Epithelial cell of esophagus (primary cell): ENCODE measurements around the gene SRF.

Source experiments
- DNase-seq: peaks from one replicate; pipeline ENCODE4 v3.0.0; 2010; ENCODE audit warnings: low read depth
- H3K4me3 ChIP-seq: 2 replicates; pipeline ENCODE4 v1.5.1; 2011; ENCODE audit warnings: mild to moderate bottlenecking, low read length, control low read depth
- TF ChIP-seq, protein P1 (sequence below): IDR thresholded peaks from 2 replicates; pipeline ENCODE4 v1.5.1; 2011; ENCODE audit warnings: low read depth, mild to moderate bottlenecking, low read length, control low read depth, inconsistent platforms; ENCODE audit not compliant: insufficient read depth; ENCODE audit errors: missing control alignments

Gene SRF

DNA sequence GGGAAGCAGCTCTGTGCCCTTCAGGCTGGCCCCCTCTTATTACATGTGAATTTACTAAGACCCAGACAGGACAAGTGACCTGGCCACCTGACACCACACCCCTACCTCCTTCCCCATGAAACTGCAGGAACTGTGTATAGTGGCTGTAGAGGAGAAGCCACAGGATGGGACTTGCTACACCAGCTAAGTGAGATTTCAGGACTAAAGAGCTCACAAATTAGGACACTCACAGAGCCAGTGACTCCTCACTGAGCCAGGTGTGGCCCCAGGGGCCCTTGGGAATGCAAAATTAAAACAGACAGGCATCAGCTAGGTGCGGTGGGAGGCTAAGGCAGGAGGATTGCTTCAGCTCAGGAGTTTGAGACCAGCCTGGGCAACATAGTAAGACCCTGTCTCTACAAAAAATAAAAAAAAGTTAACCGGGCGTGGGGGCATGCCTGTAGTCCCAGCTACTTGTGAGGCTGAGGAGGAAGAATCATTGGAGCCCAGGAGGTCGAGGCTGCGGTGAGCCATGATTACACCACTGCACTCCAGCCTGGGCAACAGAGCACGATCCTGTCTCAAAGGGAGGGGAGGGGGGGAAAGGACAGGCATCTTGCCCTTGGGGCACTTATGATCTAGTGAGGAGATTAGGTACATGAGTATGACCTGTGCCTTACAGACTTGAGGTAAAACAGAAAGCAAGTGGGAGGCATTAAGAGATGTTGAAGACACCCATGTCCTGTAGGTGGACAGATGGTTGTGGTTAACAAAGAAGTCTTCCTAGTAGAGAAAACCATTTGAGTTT is 23.2 kb upstream of the SRF start:
- H3K4me3 ChIP-seq, result no peak overlapping the region
- no peak for DNase-seq
- TF ChIP-seq, protein P1, sequence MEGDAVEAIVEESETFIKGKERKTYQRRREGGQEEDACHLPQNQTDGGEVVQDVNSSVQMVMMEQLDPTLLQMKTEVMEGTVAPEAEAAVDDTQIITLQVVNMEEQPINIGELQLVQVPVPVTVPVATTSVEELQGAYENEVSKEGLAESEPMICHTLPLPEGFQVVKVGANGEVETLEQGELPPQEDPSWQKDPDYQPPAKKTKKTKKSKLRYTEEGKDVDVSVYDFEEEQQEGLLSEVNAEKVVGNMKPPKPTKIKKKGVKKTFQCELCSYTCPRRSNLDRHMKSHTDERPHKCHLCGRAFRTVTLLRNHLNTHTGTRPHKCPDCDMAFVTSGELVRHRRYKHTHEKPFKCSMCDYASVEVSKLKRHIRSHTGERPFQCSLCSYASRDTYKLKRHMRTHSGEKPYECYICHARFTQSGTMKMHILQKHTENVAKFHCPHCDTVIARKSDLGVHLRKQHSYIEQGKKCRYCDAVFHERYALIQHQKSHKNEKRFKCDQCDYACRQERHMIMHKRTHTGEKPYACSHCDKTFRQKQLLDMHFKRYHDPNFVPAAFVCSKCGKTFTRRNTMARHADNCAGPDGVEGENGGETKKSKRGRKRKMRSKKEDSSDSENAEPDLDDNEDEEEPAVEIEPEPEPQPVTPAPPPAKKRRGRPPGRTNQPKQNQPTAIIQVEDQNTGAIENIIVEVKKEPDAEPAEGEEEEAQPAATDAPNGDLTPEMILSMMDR, result no peak

DNA sequence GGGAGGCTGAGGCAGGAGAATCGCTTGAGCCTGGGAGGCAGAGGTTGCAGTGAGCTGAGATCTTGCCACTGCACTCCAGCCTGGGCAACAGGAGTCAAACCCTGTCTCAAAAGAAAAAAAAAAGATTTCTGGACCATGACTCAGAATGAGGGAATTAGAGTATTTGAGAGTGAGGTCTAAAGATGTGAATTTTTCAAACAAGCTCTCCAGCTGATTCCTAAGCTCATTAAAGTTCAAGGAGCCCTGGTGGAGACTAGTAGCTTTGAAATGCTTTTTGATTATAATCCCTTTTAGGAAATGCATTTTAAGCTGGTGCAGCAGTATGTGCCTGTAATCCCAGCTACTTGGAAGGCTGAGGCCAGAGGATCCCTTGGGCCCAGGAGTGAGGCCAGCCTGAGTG is 21.8 kb upstream of the SRF start:
- TF ChIP-seq, protein P1, result no peak
- DNase-seq, result no peak
- H3K4me3 ChIP-seq, result no peak overlapping the region

DNA sequence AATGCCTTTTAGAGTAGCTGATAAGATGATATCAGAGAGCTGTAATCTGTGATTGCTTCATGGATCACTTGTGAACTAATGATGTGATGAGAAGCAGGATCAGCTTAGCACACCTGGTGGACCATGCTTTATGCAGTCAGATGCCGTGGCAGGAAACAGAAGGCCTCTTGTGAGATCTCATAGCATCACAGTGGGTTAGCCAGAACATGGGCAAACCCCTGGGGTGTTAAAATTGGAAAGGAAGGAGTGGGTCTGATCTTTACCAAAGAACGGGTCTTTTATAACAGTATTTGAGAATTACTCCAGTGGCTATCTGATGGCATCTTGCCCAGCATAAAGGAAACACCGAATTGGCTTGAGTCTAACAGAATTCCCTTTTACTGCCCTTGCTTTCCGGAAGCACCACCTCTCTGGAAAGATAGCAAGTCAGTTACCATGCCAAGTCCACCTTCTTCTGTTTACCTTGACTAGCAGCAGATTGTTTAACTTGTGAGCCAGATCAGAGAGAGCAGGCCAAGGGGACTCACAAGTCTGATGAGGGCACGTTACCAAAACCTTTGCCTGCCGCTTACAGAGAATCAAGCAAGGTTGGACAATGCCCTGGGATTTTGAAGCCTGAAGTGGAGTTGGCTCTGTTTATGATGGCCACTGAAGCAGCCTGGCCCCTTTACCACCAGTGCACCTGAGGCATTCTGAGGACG is 20.9 kb upstream of the SRF start:
- H3K4me3 ChIP-seq, result no peak overlapping the region
- no peak for DNase-seq
- TF ChIP-seq, protein P1, result no peak

DNA sequence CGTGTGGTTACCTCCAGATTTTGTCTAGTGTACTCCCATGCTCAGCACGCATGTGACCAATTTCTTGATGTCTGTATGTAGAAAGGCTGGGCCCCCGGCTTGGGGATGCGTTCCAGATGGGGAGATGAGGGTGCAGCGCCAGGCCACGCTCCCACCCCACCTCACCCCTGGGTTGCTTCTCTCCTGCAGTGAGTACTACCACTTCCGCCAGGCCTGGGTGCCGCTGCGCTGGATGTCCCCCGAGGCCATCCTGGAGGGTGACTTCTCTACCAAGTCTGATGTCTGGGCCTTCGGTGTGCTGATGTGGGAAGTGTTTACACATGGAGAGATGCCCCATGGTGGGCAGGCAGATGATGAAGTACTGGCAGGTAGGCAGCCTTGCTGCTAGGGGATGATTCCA is 11.5 kb upstream of the SRF start:
- H3K4me3 ChIP-seq, result no peak overlapping the region
- no peak for DNase-seq
- TF ChIP-seq, protein P1, result no peak

DNA sequence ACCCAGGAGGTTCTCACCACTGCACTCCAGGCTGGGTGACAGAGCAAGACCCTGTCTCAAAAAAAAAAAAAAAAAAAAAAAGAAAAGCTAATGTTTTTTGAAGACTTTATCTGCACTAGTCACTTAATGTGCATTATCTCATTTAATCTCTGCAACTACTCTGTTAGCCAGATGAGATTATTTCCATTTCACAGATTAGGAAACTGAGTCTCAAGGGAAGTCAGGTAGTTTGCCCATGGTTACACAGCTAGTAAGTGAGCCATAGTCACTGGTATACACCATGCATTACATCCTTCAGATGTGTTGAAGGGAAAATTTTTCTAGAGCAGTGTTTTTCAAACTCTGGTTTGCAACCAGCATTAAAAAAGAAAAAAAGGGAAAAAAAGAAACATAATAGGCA is 7.2 kb upstream of the SRF start:
- no peak for DNase-seq
- no peak overlapping the region for H3K4me3 ChIP-seq
- TF ChIP-seq, protein P1, result no peak

DNA sequence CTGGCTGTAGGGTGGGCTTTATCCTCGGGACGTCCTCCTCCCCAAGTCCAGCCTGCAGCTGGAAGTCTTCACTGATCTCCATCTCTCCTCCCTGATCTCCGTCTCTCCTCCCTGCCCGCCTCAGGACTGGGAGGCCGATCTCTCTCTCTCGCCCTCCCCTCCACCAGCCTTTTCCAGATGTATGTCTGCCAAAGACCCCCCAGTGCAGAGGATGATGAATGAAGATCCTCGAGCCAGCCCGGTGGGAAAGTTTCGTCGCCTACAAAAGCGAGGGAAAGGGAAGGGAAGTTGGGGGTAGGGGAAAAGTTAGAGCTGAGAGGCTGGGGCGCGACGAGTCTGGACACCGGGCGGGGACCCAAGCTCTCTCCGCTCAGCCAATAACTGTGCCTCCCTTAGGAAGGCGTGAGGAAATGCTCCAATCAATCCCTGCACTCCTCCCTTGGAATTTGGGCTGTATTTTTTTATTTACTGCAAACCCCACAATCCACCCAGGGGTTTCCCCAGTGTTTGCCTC is 595 bp upstream of the SRF start:
- H3K4me3 ChIP-seq, result peak overlapping the region; percentile 81
- DNase-seq, result no peak
- TF ChIP-seq, protein P1, result no peak
